Lower lobe of right lung (tissue), 2 donors: ENCODE data around the gene TSEN54. TPM values are rescaled to one million over a fixed set of nuclear protein-coding genes. Genes with fewer than 3 reads are reported as not detected.

ENCODE experiments used
- ATAC-seq, 2 donors: fragments of 200-7000 bp; cut with Tn5 transposase; one replicate each; pipeline ENCODE4 v1.9.1; 2020 to 2022; ENCODE audit warnings: mild to moderate bottlenecking in 2 of 2, moderate library complexity in 2 of 2
- DNase-seq: peaks from one replicate; pipeline ENCODE4 v3.0.0-alpha.2; 2020
- H3K27ac ChIP-seq: fragments of 200-600 bp; one replicate; pipeline ENCODE4 v1.8.0; 2022
- H3K27me3 ChIP-seq: fragments of 200-600 bp; one replicate; pipeline ENCODE4 v1.8.0; 2022; ENCODE audit warnings: low read depth
- H3K36me3 ChIP-seq: fragments of 200-600 bp; one replicate; pipeline ENCODE4 v1.8.0; 2022; ENCODE audit warnings: mild to moderate bottlenecking
- H3K4me1 ChIP-seq: fragments of 200-600 bp; one replicate; pipeline ENCODE4 v1.8.0; 2022
- H3K4me3 ChIP-seq: fragments of 200-600 bp; one replicate; pipeline ENCODE4 v1.8.0; 2022; ENCODE audit warnings: mild to moderate bottlenecking
- H3K9me3 ChIP-seq: fragments of 200-600 bp; one replicate; pipeline ENCODE4 v1.8.0; 2022
- CTCF ChIP-seq: fragments of 200-600 bp; IDR thresholded peaks from one replicate; pipeline ENCODE4 v1.8.0; 2022; ENCODE audit warnings: antibody characterized with exemption, mild to moderate bottlenecking
- intact Hi-C: fragments of 100-400 bp; cut with DNase I; formaldehyde crosslinking; loops from one replicate; pipeline ENCODE4 v1.11.0; 2022
- total RNA-seq: library from RNA; stranded (reverse); fragmentation: NEBNext Ultra II Directional; extraction: Animal tissue kit (Norgen Biotek cat#: 25700); gene quantifications from one replicate; pipeline ENCODE4 v1.2.1, GENCODE V29; 2021
- donor health status: DM: no; HTN: yes; CAD: no; lungs with severe emphysema.

TSEN54 gene
- total RNA-seq, 1 donor from 2014 or later = 20.4 TPM

GRCh38 chr17:75566834-75567233 lies 50.5 kb downstream of the TSEN54 start:
- TF ChIP-seq CTCF = no peak
- Histone ChIP-seq H3K4me1 (no peaks in the 10 kb centered on the region), H3K9me3 (no peaks in the 10 kb centered on the region), H3K27ac (no peak overlapping the region), H3K4me3 (no peak overlapping the region), H3K36me3 (peaks cover 78% of the 10 kb centered on the region), H3K27me3 (no peaks in the 10 kb centered on the region)
- no peak for ATAC-seq
- no peak for DNase-seq
- intact Hi-C loops = no loop called here

GRCh38 chr17:75568412-75569255 lies 52.3 kb downstream of the TSEN54 start:
- Histone ChIP-seq H3K4me1 (no peaks in the 10 kb centered on the region), H3K36me3 (peaks cover 76% of the 10 kb centered on the region), H3K9me3 (no peaks in the 10 kb centered on the region), H3K27ac (no peak overlapping the region), H3K27me3 (no peaks in the 10 kb centered on the region), H3K4me3 (no peak overlapping the region)
- no peak for DNase-seq
- intact Hi-C loops = no loop called here
- TF ChIP-seq CTCF = no peak
- ATAC-seq = no peak

DNA sequence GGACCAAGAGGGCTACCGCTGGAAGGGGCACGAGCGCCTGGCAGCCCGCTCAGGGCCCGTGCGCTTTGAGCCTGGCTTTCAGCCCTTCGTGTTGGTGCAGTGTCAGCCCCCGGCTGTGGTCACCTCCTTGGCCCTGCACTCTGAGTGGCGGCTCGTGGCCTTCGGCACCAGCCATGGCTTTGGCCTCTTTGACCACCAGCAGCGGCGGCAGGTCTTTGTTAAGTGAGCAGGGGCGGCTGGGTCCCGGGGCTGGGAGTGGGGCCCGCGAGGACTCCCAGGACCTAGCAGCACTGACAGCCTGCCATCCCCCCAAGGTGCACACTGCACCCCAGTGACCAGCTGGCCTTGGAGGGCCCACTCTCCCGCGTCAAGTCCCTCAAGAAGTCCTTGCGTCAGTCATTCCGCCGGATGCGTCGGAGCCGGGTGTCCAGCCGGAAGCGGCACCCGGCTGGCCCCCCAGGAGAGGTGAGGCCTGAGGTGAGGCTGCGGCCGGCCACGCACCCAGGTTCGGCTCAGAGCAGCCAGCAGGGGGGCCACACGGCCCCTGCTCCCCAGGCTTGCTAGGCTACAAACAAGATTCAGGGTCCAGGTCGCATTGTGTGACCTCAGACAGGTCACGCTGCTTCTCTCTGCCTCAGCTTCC lies 53.8 kb downstream of the TSEN54 start:
- intact Hi-C loops = no loop called here
- Histone ChIP-seq H3K27ac (peak overlapping the region; percentile 80), H3K27me3 (no peaks in the 10 kb centered on the region), H3K9me3 (no peaks in the 10 kb centered on the region), H3K4me3 (no peak overlapping the region), H3K36me3 (peaks cover 63% of the 10 kb centered on the region), H3K4me1 (no peaks in the 10 kb centered on the region)
- TF ChIP-seq CTCF = no peak
- ATAC-seq (no peak), DNase-seq (no peak)

- no peak overlapping the region for H3K4me3 ChIP-seq
- no peaks in the 10 kb centered on the region for H3K4me1 ChIP-seq
- H3K9me3 ChIP-seq = no peaks in the 10 kb centered on the region
- intact Hi-C loops = no loop called here
- ATAC-seq (no peak), DNase-seq (no peak)
- no peaks in the 10 kb centered on the region for H3K27me3 ChIP-seq
- no peak for TF ChIP-seq CTCF
- peak overlapping the region; percentile 80 for H3K27ac ChIP-seq
- H3K36me3 ChIP-seq = peaks cover 60% of the 10 kb centered on the region
Measured at GRCh38 chr17:75570772-75571171, 54.4 kb downstream of the TSEN54 start.

- no peaks in the 10 kb centered on the region for H3K4me1 ChIP-seq
- H3K9me3 ChIP-seq = no peaks in the 10 kb centered on the region
- H3K27me3 ChIP-seq = no peaks in the 10 kb centered on the region
- no peak for TF ChIP-seq CTCF
- intact Hi-C loops = no loop called here
- peak overlapping the region; percentile 3 for H3K4me3 ChIP-seq
- peak; percentile 76 for DNase-seq
- ATAC-seq = peak; percentile 50 to 81
- peaks cover 55% of the 10 kb centered on the region for H3K36me3 ChIP-seq
- peak overlapping the region; percentile 80 for H3K27ac ChIP-seq
Measured at GRCh38 chr17:75571197-75571884, 55.0 kb downstream of the TSEN54 start.
